Neural crest cell (in vitro differentiated cells): Measurements from ENCODE around the gene SREBF2. TPM values are rescaled to one million over a fixed set of nuclear protein-coding genes. Genes with fewer than 3 reads are reported as not detected.

ENCODE experiments used
- DNase-seq: peaks from one replicate; pipeline ENCODE4 v3.0.0; 2021; ENCODE audit warnings: low read depth, mixed read lengths, low spot score
- H3K27ac Mint-ChIP-seq: one replicate; pipeline ENCODE4 v1.8.0; 2021; ENCODE audit warnings: mild to moderate bottlenecking, mixed read lengths; ENCODE audit not compliant: unreplicated experiment
- H3K27me3 Mint-ChIP-seq: 2 replicates; pipeline ENCODE4 v1.8.0; 2021; ENCODE audit warnings: low read depth, mild to moderate bottlenecking, mixed read lengths
- H3K36me3 Mint-ChIP-seq: 2 replicates; pipeline ENCODE4 v1.8.0; 2021; ENCODE audit warnings: low read depth, mild to moderate bottlenecking, mixed read lengths
- H3K4me1 Mint-ChIP-seq: 2 replicates; pipeline ENCODE4 v1.8.0; 2021; ENCODE audit warnings: mixed read lengths
- H3K4me3 Mint-ChIP-seq: one replicate; pipeline ENCODE4 v1.8.0; 2021; ENCODE audit warnings: mild to moderate bottlenecking, mixed read lengths
- H3K9me3 Mint-ChIP-seq: 2 replicates; pipeline ENCODE4 v1.8.0; 2021; ENCODE audit warnings: mixed read lengths
- total RNA-seq: library from RNA; stranded (reverse); gene quantifications from 2 replicates; pipeline ENCODE4 v1.2.1, GENCODE V29; 2021
- TF ChIP-seq, protein P1 (sequence below): fragments of 200-600 bp; sonication (generic); conservative IDR thresholded peaks from 2 replicates; pipeline ENCODE4 v1.5.0; 2021; ENCODE audit warnings: antibody characterized with exemption, mild to moderate bottlenecking

The SREBF2 gene
- total RNA-seq, 1 donor from 2014 or later: 209 TPM

- H3K36me3 Mint-ChIP-seq: peaks cover 5% of the 10 kb centered on the region
- H3K4me1 Mint-ChIP-seq: peaks cover 4% of the 10 kb centered on the region
- TF ChIP-seq, protein P1, sequence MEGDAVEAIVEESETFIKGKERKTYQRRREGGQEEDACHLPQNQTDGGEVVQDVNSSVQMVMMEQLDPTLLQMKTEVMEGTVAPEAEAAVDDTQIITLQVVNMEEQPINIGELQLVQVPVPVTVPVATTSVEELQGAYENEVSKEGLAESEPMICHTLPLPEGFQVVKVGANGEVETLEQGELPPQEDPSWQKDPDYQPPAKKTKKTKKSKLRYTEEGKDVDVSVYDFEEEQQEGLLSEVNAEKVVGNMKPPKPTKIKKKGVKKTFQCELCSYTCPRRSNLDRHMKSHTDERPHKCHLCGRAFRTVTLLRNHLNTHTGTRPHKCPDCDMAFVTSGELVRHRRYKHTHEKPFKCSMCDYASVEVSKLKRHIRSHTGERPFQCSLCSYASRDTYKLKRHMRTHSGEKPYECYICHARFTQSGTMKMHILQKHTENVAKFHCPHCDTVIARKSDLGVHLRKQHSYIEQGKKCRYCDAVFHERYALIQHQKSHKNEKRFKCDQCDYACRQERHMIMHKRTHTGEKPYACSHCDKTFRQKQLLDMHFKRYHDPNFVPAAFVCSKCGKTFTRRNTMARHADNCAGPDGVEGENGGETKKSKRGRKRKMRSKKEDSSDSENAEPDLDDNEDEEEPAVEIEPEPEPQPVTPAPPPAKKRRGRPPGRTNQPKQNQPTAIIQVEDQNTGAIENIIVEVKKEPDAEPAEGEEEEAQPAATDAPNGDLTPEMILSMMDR: no peak
- no peak for DNase-seq
- H3K27ac Mint-ChIP-seq: no peak overlapping the region
- peaks cover 76% of the 10 kb centered on the region for H3K27me3 Mint-ChIP-seq
- peak overlapping the region; percentile 82 for H3K4me3 Mint-ChIP-seq
- no peaks in the 10 kb centered on the region for H3K9me3 Mint-ChIP-seq
Observed at GRCh38 chr22:41911001-41911611, 78.2 kb downstream of the SREBF2 start.

GRCh38 chr22:41912338-41913039 is 79.6 kb downstream of the SREBF2 start:
- DNase-seq: no peak

DNA sequence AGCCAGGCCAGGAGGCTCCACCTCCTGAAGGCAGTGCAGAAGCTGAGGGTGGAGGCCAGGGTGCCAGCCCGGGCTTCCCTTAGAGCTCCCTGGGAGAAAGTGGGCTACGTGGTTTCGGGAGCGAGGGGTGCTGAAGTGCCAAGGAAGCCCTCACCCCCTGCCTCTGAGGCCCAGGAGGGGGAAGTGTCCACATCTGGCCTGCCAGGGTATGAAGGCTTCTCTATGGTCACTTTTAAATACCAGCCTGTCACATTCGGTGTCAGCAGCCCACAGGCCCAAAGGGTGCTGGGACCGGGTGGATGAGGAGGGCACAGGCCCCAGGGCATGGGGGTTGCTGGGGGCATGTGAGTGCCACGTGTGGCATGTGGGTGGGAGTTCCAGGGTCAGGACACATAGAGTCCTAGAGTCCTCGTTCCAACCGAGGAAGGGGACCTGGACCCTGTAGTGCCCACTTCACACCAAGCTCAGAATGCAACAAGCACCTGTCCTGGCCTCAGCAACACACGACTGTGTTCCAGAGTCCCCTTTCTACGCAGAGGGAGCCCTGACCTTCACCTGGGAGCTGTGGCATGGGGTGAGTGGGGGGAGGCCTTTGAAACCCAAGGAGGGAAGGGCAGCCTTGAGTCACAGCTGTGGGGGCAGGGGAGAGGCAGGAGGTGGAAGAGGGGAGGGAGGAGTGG is 80.3 kb downstream of the SREBF2 start:
- H3K4me3 Mint-ChIP-seq: peak overlapping the region; percentile 82
- H3K36me3 Mint-ChIP-seq: peaks cover 2% of the 10 kb centered on the region
- no peak for DNase-seq
- TF ChIP-seq, protein P1: no peak
- no peaks in the 10 kb centered on the region for H3K9me3 Mint-ChIP-seq
- H3K27ac Mint-ChIP-seq: no peak overlapping the region
- peaks cover 86% of the 10 kb centered on the region for H3K27me3 Mint-ChIP-seq
- H3K4me1 Mint-ChIP-seq: peaks cover 5% of the 10 kb centered on the region

More at GRCh38 chr22:41912338-41913039, 79.6 kb downstream of the SREBF2 start:
- H3K36me3 Mint-ChIP-seq: peaks cover 4% of the 10 kb centered on the region
- H3K9me3 Mint-ChIP-seq: no peaks in the 10 kb centered on the region
- H3K27ac Mint-ChIP-seq: no peak overlapping the region
- H3K4me3 Mint-ChIP-seq: peak overlapping the region; percentile 82
- TF ChIP-seq, protein P1: no peak
- H3K27me3 Mint-ChIP-seq: peaks cover 86% of the 10 kb centered on the region
- peaks cover 4% of the 10 kb centered on the region for H3K4me1 Mint-ChIP-seq

- H3K4me3 Mint-ChIP-seq: no peak overlapping the region
- H3K9me3 Mint-ChIP-seq: no peaks in the 10 kb centered on the region
- H3K4me1 Mint-ChIP-seq: peaks cover 7% of the 10 kb centered on the region
- DNase-seq: no peak
- H3K36me3 Mint-ChIP-seq: peaks cover 2% of the 10 kb centered on the region
- H3K27ac Mint-ChIP-seq: no peak overlapping the region
- TF ChIP-seq, protein P1: no peak
- peaks cover 86% of the 10 kb centered on the region for H3K27me3 Mint-ChIP-seq
Observed at GRCh38 chr22:41913842-41914534, 81.1 kb downstream of the SREBF2 start.

DNA sequence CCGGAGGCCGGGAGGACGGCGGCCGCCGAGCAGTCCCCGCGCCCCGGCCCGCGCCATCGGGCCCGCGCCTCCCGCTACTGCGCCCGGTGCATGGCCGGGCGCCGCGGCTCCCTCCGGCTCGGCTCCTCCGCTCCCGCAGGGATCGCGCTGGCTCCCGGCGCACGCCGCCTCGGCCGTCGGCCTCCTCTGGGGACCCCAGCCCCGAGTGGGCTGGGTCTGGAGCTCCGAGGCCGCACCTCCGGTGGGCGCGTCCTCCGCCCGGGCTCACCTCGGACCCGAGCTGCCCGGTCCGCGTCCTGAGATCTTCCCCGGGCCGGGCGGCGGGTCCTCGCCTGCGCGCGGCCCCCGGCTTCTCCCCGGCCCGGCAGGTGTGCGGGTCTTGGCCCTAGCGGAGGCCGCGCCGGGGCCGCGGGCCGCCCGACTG is 81.7 kb downstream of the SREBF2 start:
- no peaks in the 10 kb centered on the region for H3K36me3 Mint-ChIP-seq
- TF ChIP-seq, protein P1: no peak
- no peak for DNase-seq
- peaks cover 3% of the 10 kb centered on the region for H3K4me1 Mint-ChIP-seq
- no peaks in the 10 kb centered on the region for H3K9me3 Mint-ChIP-seq
- peaks cover 84% of the 10 kb centered on the region for H3K27me3 Mint-ChIP-seq
- H3K27ac Mint-ChIP-seq: no peak overlapping the region
- no peak overlapping the region for H3K4me3 Mint-ChIP-seq
